ENCODE results near the gene INTS1.

- TF ChIP-seq PKNOX1 (IDR thresholded peaks at IDR 0.05) = no peak
- TF ChIP-seq BHLHE40 (IDR thresholded peaks at IDR 0.05; ENCODE audit: borderline replicate concordance) = no peak
- TF ChIP-seq FOXA1 (IDR thresholded peaks at IDR 0.05) = no peak
- no peak for TF ChIP-seq SUZ12 (IDR thresholded peaks at IDR 0.05)
- no peak for TF ChIP-seq SP1 (IDR thresholded peaks at IDR 0.05)
Observed at GRCh38 chr7:1434891-1435670, 69.1 kb downstream of the INTS1 start.
